Heart right ventricle (tissue), 16 donors: ENCODE measurements around the gene FHIT. TPM values are rescaled to one million over a fixed set of nuclear protein-coding genes. Genes with fewer than 3 reads are reported as not detected.

Source experiments
- ATAC-seq, 8 donors: fragments of 200-7000 bp; cut with Tn5 transposase; one replicate each; pipeline ENCODE4 v1.9.1; 2020; ENCODE audit warnings: mild to moderate bottlenecking in 8 of 8, moderate library complexity in 8 of 8, moderate number of reproducible peaks in 1 of 8
- DNase-seq, 2 donors: peaks; one replicate each; pipeline ENCODE4 v3.0.0-alpha.2; 2020
- H3K27ac ChIP-seq, 10 donors: fragments of 200-600 bp; sonication (generic) in 2 of 10; one replicate each; pipeline versions ENCODE4 v1.5.0 to v1.8.0; 2020 to 2022; ENCODE audit warnings: mild to moderate bottlenecking in 3 of 10
- H3K27me3 ChIP-seq, 7 donors: fragments of 200-600 bp; one replicate each; pipeline ENCODE4 v1.8.0; 2021 to 2022; ENCODE audit warnings: mild to moderate bottlenecking in 2 of 7
- H3K36me3 ChIP-seq, 9 donors: fragments of 200-600 bp; sonication (generic) in 1 of 9; one replicate each; pipeline versions ENCODE4 v1.5.0 to v1.8.0; 2020 to 2022; ENCODE audit warnings: mild to moderate bottlenecking in 2 of 9
- H3K4me1 ChIP-seq, 9 donors: fragments of 200-600 bp; sonication (generic) in 1 of 9; one replicate each; pipeline versions ENCODE4 v1.5.0 to v1.8.0; 2020 to 2022; ENCODE audit warnings: mild to moderate bottlenecking in 4 of 9
- H3K4me3 ChIP-seq, 10 donors: fragments of 200-600 bp; sonication (generic) in 2 of 10; one replicate each; pipeline versions ENCODE4 v1.5.0 to v1.8.0; 2020 to 2022; ENCODE audit warnings: mild to moderate bottlenecking in 7 of 10, moderate library complexity in 2 of 10
- H3K9me3 ChIP-seq, 11 donors: fragments of 200-600 bp in 10 of 11; sonication (generic) in 2 of 11; one replicate each; pipeline versions ENCODE4 v1.5.0 to v1.8.0; 2013 to 2022; ENCODE audit warnings: mild to moderate bottlenecking in 2 of 11, control low read depth in 1 of 11, moderate library complexity in 1 of 11
- WGBS, 2 donors: extraction: QIAGEN DNeasy Blood & Tissue Kit; methylation state at CpG; one replicate each; pipeline ENCODE4 v1.1.7; 2013; ENCODE audit warnings: inconsistent platforms in 1 of 2; 5-methylcytosine and 5-hydroxymethylcytosine counted together
- intact Hi-C, 10 donors: fragments of 100-400 bp; cut with DNase I; formaldehyde crosslinking; loops; one replicate each; pipeline versions ENCODE4 v1.11.1 to v1.14.2; 2022
- polyA plus RNA-seq, 2 donors: library from polyadenylated mRNA; stranded (reverse); fragments of 200-250 nt; gene quantifications; one replicate each; pipeline ENCODE4 v1.2.3, GENCODE V29; 2013
- total RNA-seq, 10 donors: library from RNA; stranded (reverse); fragmentation: NEBNext Ultra II Directional in 3 of 10; extraction: Animal tissue kit (Norgen Biotek cat#: 25700) in 3 of 10; gene quantifications; one replicate each; pipeline versions ENCODE4 v1.2.1 to v1.2.4, GENCODE V29; 2021 to 2023
- TF ChIP-seq, protein P1 (sequence below), 9 donors: fragments of 200-600 bp; sonication (generic) in 2 of 9; IDR thresholded peaks; one replicate each; pipeline versions ENCODE4 v1.5.0 to v1.8.0; 2021 to 2022; ENCODE audit warnings: antibody characterized with exemption in 9 of 9, mild to moderate bottlenecking in 5 of 9, moderate library complexity in 1 of 9
- donor health status: Arrhythmogenic right ventricular cardiomyopathy.
- donor health status: ischemic (EF 13 %, LVEDD 7.1; RV severe dilation, severe dysfunction).
- donor health status: healthy with polysubstance abuse.
- donor health status: DM: no; HTN: yes; CAD: no.
- donor health status: DM: no; HTN: no; CAD: no.
- donor health status: ischemic (EF 25% LVEDD 6.9; RV normal size, moderate dysfunction).
- donor health status: ischemic (EF 25% LVEDD 5.7; RV mildly dilated, moderate dysfunction).
- donor health status: healthy.
- donor health status: DM: yes; HTN: yes; CAD: no.
- donor health status: Ischemic cardiomyopathy.
- donor health status: ischemic (EF 35%, LVEDD 5.7; RV mildly dilated, moderate dysfunction).
- donor health status: nonischemic (EF 11% LVEDD 7.7; RV severe dilation, severe dysfunction).
- donor health status: DM: yes; HTN: yes; CAD: no.
- donor health status: PGD.
- donor health status: ischemic (EF 29% LVEDD 5.4; RV normal size, mild dysfunction).
- donor health status: nonischemic (EF 23%, LVEDD 6.1; RV moderate dilation, normal function).

Gene FHIT
- total and polyA plus RNA-seq, 12 donors = 4.7 to 25.5 (median 18.3) TPM

- DNase-seq = no peak
- WGBS, 2 donors = 71 to 80% methylated on average over 4 of the region's 4 CpGs
- H3K27me3 ChIP-seq = no peaks in the 10 kb centered on the region
- intact Hi-C loops = no loop called here
- H3K4me3 ChIP-seq = no peak overlapping the region
- no peak for ATAC-seq
- TF ChIP-seq, protein P1, sequence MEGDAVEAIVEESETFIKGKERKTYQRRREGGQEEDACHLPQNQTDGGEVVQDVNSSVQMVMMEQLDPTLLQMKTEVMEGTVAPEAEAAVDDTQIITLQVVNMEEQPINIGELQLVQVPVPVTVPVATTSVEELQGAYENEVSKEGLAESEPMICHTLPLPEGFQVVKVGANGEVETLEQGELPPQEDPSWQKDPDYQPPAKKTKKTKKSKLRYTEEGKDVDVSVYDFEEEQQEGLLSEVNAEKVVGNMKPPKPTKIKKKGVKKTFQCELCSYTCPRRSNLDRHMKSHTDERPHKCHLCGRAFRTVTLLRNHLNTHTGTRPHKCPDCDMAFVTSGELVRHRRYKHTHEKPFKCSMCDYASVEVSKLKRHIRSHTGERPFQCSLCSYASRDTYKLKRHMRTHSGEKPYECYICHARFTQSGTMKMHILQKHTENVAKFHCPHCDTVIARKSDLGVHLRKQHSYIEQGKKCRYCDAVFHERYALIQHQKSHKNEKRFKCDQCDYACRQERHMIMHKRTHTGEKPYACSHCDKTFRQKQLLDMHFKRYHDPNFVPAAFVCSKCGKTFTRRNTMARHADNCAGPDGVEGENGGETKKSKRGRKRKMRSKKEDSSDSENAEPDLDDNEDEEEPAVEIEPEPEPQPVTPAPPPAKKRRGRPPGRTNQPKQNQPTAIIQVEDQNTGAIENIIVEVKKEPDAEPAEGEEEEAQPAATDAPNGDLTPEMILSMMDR (IDR thresholded peaks at IDR 0.05) = no peak
- H3K9me3 ChIP-seq = no peaks in the 10 kb centered on the region
- H3K36me3 ChIP-seq = no peaks in the 10 kb centered on the region
- no peak overlapping the region for H3K27ac ChIP-seq
- peaks cover 0 to 5% (median 0%) of the 10 kb centered on the region in 9 donors for H3K4me1 ChIP-seq
These were observed 1520.7 kb downstream of the FHIT start for GRCh38 chr3:59730591-59730990.

DNA sequence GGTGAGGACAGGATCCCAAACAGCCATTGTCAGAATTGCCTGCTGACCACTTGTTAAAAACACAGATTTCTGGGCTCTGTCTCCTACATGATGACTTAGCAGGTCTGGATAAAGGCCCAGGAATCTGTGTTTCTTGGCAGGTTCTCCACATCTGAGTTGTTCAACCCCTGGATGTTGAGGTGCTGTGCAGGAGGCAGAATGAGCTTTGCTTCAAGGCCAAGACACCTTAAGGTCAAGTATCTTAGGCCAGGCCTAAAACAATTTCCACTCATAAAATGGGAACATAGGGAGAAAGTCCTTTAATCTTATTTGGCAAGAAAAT is 1522.7 kb downstream of the FHIT start:
- TF ChIP-seq, protein P1 (IDR thresholded peaks at IDR 0.05) = no peak
- no peaks in the 10 kb centered on the region for H3K9me3 ChIP-seq
- no peak for DNase-seq
- H3K4me1 ChIP-seq = no peaks in the 10 kb centered on the region
- H3K27me3 ChIP-seq = no peaks in the 10 kb centered on the region
- intact Hi-C loops = no loop called here
- H3K27ac ChIP-seq = no peak overlapping the region
- no peak for ATAC-seq
- no peak overlapping the region for H3K4me3 ChIP-seq
- H3K36me3 ChIP-seq = no peaks in the 10 kb centered on the region

- H3K9me3 ChIP-seq = no peaks in the 10 kb centered on the region
- intact Hi-C loops = no loop called here
- no peaks in the 10 kb centered on the region for H3K4me1 ChIP-seq
- 84 to 89% methylated on average over 4 of the region's 4 CpGs for WGBS, 2 donors
- no peak for DNase-seq
- H3K27ac ChIP-seq = no peak overlapping the region
- H3K36me3 ChIP-seq = no peaks in the 10 kb centered on the region
- TF ChIP-seq, protein P1 (IDR thresholded peaks at IDR 0.05) = no peak
- H3K27me3 ChIP-seq = no peaks in the 10 kb centered on the region
- H3K4me3 ChIP-seq = no peak overlapping the region
- no peak for ATAC-seq
These were observed 1523.2 kb downstream of the FHIT start for GRCh38 chr3:59727902-59728586.

DNA sequence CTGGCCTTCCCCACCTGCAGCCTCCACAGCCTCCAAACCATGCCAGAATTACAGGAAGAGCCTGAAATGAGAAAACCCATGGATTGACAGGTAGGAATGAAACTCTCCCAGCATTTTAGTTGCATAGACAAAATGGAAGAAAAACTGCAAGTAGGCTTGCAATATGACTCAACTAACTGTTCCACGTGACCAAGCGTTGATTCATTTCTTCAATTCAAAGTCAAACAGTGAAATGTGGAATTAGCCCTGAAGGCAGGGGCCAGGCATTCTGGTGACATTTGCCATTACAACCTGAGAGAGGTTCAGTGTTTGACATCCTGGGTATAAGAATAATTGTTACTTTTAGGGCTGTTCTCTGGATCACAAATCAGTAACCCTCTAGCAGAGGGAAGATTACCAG is 1525.0 kb downstream of the FHIT start:
- WGBS, 2 donors = 91 to 95% methylated on average over 2 of the region's 2 CpGs
- Histone ChIP-seq H3K36me3 (no peaks in the 10 kb centered on the region), H3K27me3 (no peaks in the 10 kb centered on the region), H3K27ac (no peak overlapping the region), H3K4me3 (no peak overlapping the region), H3K4me1 (no peaks in the 10 kb centered on the region), H3K9me3 (no peaks in the 10 kb centered on the region)
- intact Hi-C loops = no loop called here
- ATAC-seq (no peak), DNase-seq (no peak)
- TF ChIP-seq, protein P1 (IDR thresholded peaks at IDR 0.05) = no peak
